GM18520 (cell line): Measurements from ENCODE around the gene KLHDC2.
"Not testable (repeated sequence)": the region's sequence is repeated elsewhere in the genome, so short reads cannot be mapped to it uniquely, and the experiment has no call there.

ENCODE experiments used
- ATAC-seq: cut with Tn5 transposase; IDR thresholded peaks from one replicate; pipeline ENCODE4 v1.9.1; 2021; ENCODE audit not compliant: unreplicated experiment

KLHDC2 gene

DNA sequence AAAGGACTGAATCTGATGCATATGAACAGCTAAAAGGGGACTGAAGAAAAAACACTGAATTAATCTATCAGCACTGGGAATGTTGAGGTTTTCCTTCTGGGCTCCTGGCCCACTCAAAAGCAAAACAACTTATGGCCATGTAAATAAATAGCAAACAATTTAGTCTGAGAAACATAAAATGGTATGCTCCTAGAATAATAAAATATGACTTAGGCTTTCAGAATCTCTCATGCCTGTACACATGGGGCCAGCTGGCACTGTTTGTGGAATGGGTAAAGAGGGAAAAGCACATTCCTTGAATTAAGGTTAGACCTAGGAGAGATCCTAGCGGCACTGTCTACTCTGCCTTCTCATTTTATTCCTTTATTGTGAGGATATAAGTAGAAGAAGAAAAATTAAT, 6.2 kb downstream of the KLHDC2 start:
- no peak for ATAC-seq

DNA sequence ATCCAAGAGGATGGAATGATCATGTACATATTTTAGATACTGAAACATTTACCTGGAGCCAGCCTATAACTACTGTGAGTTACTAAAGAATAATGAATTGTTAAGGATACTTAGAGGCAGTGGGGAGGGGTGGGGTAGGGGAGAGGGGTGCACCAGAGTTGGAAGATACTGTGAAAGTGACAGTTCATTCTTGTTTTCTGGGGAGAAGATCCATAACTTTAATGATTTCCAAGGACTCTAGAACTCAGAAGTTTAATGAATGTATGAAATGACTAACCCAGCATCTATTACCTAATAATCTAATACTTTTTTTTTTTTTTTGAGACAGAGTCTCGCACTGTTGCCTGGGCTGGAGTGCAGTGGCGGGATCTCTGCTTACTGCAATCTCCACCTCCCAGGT, 10.5 kb downstream of the KLHDC2 start:
- no peak for ATAC-seq

DNA sequence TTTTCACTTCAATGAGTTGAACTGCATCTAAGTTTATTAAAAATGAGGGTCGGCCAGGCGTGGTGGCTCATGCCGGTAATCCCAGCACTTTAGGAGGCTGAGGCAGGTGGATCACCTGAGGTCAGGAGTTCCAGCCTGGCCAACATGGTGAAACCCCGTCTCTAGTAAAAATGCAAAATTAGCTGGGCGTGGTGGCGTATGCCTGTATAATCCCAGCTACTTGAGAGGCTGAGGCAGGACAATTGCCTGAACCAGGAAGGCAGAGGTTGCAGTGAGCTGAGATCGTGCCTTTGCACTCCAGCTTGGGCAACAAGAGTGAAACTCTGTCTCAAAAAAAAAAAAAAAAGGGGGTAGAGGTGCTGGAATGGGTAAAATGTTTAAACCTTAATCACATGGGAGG, 13.1 kb downstream of the KLHDC2 start:
- ATAC-seq = not testable (repeated sequence)

DNA sequence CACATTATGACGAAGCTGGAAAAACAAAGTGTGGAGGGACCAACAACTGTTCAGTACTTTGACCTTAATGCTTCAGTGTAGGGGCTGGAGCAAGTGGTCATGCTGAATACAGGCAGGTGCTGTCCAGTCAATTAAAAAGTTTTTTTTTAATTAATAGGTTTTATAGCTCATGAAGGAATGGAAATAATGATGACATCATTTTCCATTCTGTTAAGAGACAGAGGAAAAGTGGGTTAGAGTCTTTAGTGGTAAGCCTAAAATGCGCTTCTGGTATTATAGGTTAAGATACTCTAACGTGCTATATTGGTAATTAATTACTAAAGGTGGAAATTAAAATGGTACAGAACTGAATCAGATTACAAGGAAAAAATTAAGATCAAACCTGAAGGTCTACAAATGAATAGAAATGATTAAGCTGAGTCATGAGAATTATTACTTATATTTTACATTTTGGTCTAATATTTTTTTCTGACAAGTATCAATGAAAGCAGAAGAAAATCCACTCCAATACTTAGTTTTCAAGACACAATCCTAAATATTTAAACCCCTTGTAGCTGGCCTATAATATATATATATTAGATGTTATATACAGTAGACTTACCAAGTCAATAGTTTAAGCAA, 15.6 kb downstream of the KLHDC2 start:
- no peak for ATAC-seq

DNA sequence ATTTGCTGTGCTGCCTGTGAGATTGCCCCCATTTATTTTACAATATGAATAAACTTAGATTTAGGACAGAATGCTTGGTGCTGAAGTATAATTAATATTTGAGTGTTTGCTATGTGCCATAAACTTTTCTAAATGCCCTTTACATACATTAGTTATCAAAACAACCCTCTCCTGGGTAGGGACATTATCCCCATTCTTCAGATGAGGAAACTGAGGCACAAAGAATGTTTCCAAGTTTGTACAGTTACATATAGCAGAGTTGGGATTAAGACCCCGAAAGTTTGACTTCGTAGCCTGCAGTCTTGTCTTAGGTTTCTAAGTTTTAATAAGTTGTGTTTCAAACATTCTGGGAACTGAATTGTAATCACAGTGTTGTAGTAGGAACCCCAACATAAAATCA, 18.4 kb downstream of the KLHDC2 start:
- ATAC-seq = no peak

DNA sequence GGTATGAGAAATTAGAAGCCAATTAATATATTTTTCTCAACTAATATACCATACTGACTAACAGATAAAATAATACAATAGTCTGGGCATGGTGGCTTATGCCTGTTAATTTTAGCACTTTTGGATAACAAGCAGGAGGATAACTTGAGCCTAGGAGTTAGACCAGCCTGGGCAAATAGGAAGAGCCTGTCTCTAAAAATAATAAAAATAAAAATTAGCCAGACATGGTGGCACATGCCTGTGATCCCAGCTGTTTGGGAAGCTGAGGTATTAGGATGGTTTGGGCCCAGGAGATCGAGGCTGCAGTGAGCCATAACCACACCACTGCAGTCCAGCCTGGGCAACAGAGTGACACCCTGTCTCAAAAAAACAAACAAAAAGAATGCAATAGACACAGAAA, 24.7 kb downstream of the KLHDC2 start:
- no peak for ATAC-seq

DNA sequence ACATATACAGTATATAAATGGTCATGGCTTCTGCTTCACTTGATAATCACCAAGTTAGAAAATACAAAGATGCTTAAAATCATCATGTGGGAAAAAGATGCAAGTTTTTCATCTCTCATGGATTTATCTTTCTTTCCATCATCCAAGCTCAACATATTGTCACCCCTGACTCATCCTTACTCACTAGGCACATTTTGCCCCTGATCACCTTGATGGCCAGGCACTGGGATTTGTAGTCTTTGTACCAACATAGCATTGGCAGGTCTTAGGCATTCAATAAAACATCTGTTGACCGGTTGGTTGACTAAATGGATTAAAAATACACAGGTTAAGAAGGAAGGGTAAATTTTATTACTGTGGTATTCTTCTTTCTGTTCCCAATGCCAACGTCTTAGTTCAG, 28.1 kb downstream of the KLHDC2 start:
- ATAC-seq = no peak

DNA sequence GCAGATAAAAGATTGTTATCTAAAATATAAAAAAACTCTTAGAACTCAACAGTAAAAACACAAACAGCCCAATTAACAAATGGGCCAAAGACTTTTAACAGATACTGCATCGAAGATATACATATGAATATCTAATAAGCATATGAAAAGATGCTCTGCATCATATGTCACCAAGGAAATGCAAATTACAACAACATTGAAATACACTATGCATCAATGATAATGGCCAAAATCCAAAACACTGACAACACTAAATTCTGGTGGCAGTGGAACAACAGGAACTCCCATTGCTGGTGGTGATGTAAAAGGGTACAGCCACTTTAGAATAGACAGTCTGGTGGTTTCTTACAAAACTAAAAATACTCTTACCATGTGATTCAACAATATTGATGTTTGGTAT, 40.8 kb downstream of the KLHDC2 start:
- ATAC-seq = no peak

DNA sequence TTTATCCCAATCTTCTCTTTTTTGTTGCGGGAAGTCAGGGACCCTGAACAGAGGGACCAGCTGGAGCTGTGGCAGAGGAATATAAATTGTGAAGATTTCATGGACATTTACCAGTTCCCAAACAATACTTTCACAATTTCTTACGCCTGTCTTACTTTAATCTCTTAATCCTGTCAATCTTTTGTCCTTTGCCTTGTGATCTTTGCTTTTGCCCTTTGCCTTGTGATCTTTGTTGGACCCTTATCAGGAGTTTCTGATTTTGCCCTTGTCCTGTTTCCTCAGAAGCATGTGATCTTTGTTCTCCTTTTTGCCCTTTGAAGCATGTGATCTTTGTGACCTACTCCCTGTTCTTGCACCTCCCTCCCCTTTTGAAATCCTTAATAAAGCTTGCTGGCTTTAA, 48.2 kb downstream of the KLHDC2 start:
- ATAC-seq = not testable (repeated sequence)

DNA sequence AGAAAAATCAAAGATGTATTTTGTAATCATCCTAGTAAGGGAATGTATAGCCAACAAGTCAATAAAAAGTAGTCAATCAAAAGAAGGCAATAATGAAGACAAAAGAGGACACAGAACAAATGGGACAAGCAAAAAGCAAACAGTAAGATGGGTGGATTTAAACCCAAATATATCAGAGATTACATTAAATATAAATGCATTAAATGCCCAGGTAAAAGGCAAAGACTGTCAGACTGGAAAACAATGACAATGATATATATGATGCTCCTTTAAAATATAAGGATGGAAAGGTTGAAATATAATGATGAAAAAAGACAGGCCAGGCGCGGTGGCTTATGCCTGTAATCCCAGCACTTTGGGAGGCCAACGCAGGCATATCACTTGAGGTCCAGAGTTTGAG, 48.9 kb downstream of the KLHDC2 start:
- ATAC-seq = no peak

DNA sequence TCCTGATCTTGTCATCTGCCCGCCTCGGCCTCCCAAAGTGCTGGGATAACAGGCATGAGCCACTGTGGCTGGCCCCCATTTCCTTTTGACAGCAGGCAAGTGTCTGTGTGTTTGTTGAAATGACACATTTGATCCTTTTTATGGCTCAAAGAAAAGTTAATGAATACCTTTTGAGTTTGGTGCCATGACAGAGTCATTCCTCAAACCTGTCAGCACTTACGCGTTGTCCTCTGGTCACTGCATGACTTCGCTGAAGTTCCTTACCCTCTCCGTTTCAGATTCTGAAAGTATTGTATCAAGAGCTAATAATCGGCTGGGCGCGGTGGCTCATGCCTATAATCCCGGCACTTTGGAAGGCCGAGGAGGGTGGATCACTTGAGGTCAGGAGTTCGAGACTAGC, 52.2 kb downstream of the KLHDC2 start:
- no peak for ATAC-seq

DNA sequence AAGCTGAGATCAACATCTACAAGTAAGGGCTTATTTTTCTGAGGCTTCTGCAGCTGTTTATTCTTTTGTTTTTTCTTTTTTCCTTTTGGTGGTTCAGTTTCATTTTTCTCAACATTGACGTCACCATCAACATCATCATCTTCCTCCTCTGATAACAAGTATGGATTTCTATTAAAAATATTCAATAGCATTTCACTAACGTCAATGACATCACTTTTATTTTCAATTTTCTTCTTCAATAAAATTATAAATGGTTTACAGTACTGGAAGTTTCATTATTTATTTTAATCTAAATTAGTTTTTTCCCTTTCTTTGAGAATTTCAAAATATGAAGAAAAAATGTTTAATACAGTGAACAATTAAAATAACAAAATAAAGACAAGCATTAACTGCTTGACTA, 60.7 kb downstream of the KLHDC2 start:
- ATAC-seq = no peak
